Stimulated activated CD4-positive, alpha-beta T cell treated with anti-CD3 and anti-CD28 coated beads, Interleukin-2, amount 100 ng/mL, for 24 hours (primary cell): ENCODE measurements around the gene DPM3.
A peak's percentile ranks its signal among the peaks of the same experiment; 100 is the strongest.

Source experiments
- DNase-seq, 2 donors: peaks; one replicate each; pipeline ENCODE4 v3.0.0-alpha.2; 2020

DPM3 gene

GRCh38 chr1:155092131-155092530, 48.2 kb downstream of the DPM3 start:
- no peak for DNase-seq

GRCh38 chr1:155091071-155092051, 49.0 kb downstream of the DPM3 start:
- DNase-seq: peak; percentile 87 to 89
